HCT116 (cell line): ENCODE measurements around the gene CHMP4B. TPM values are rescaled to one million over a fixed set of nuclear protein-coding genes. Genes with fewer than 3 reads are reported as not detected.

Experiments
- ATAC-seq: fragments of 200-7000 bp; cut with Tn5 transposase; 2 replicates; pipeline ENCODE4 v1.9.1; 2020; ENCODE audit warnings: mild to moderate bottlenecking, moderate library complexity
- BruUV-seq: library from RNA; stranded (reverse); fragments of 400-500 nt; replicated peaks from 2 replicates; lab custom pipeline; 2021; lab: Mats Ljungman, UMichigan
- CTCF ChIA-PET: fragments of 300-600 bp; sonication (Branson Sonifier 250); formaldehyde crosslinking; loops from one replicate; lab custom pipeline; 2021; ENCODE audit warnings: antibody characterized with exemption; lab: Charles Lee
- POLR2A ChIA-PET: fragments of 300-600, 350-600 bp; sonication (Branson Sonifier 250); formaldehyde crosslinking; loops from one replicate; lab custom pipeline; 2021; ENCODE audit warnings: antibody characterized with exemption; lab: Charles Lee
- RAD21 ChIA-PET, 2 experiments: fragments of 300-600 bp; sonication (Branson Sonifier 250); formaldehyde crosslinking; loops; one replicate each; lab custom pipeline; 2023; ENCODE audit warnings: low total read pairs in 2 of 2; ENCODE audit not compliant: uncharacterized antibody in 2 of 2, unreplicated experiment in 2 of 2, low non-redundant PET in 1 of 2; lab: Charles Lee
- DNase-seq: peaks from one replicate; pipeline ENCODE4 v3.0.0-alpha.2; 2010; ENCODE audit warnings: low read depth, low spot score
- H2AFZ ChIP-seq: fragments of 200-600 bp; shearing (Covaris generic), sonication (generic); 2 replicates; pipeline ENCODE4 v1.6.1; 2017; ENCODE audit warnings: low read depth, mixed run types, mixed read lengths, antibody characterized with exemption, low read length; ENCODE audit not compliant: poor library complexity, severe bottlenecking
- H3K27ac ChIP-seq: 2 replicates; pipeline ENCODE4 v1.5.1; 2012; ENCODE audit warnings: low read depth, low read length
- H3K27me3 ChIP-seq: fragments of 200-600 bp; sonication (generic); 2 replicates; pipeline ENCODE4 v1.6.1; 2016; ENCODE audit warnings: mixed run types, low read length, mixed read lengths; ENCODE audit not compliant: insufficient read depth
- H3K36me3 ChIP-seq, 2 experiments: fragments of 200-500 bp in 1 of 2; fragments of 200-600 bp in 1 of 2; sonication (Bioruptor generic) in 1 of 2; sonication (generic) in 1 of 2; 2 replicates each; pipeline versions ENCODE4 v1.5.1 to v1.6.1; 2014 to 2016; ENCODE audit warnings: low read length in 2 of 2, inconsistent platforms in 1 of 2, mixed read lengths in 1 of 2, mixed run types in 1 of 2; ENCODE audit not compliant: insufficient read depth in 2 of 2, control insufficient read depth in 1 of 2
- H3K4me1 ChIP-seq, 2 experiments: fragments of 200-600 bp in 1 of 2; sonication (generic) in 1 of 2; 2 replicates each; pipeline versions ENCODE4 v1.5.1 to v1.6.1; 2012 to 2017; ENCODE audit warnings: low read length in 2 of 2, inconsistent platforms in 1 of 2, mild to moderate bottlenecking in 1 of 2, mixed read lengths in 1 of 2, mixed run types in 1 of 2, moderate library complexity in 1 of 2; ENCODE audit not compliant: insufficient read depth in 2 of 2, control insufficient read depth in 1 of 2
- H3K4me2 ChIP-seq: fragments of 200-600 bp; sonication (generic); 2 replicates; pipeline ENCODE4 v1.6.1; 2017; ENCODE audit warnings: mixed run types, low read length, mixed read lengths
- H3K4me3 ChIP-seq, 2 experiments: fragments of 200-600 bp in 1 of 2; sonication (generic) in 1 of 2; replicated peaks in 1 of 2; 2 replicates each; pipeline ENCODE4 v1.5.1; 2011 to 2016; ENCODE audit warnings: low read length in 2 of 2, control low read depth in 1 of 2, low read depth in 1 of 2, mild to moderate bottlenecking in 1 of 2, mixed read lengths in 1 of 2, mixed run types in 1 of 2
- H3K79me2 ChIP-seq: fragments of 200-600 bp; sonication (generic); 2 replicates; pipeline ENCODE4 v1.6.1; 2017; ENCODE audit warnings: mild to moderate bottlenecking, mixed run types, low read length, moderate library complexity, mixed read lengths; ENCODE audit not compliant: insufficient read depth
- H3K9ac ChIP-seq: fragments of 200-600 bp; sonication (generic); 2 replicates; pipeline ENCODE4 v1.6.1; 2016; ENCODE audit warnings: low read length, mixed read lengths
- H3K9me2 ChIP-seq: fragments of 200-600 bp; sonication (generic), shearing (Covaris generic); 2 replicates; pipeline ENCODE4 v1.6.1; 2017; ENCODE audit warnings: mixed run types, mild to moderate bottlenecking, moderate library complexity; ENCODE audit not compliant: insufficient read depth
- H3K9me3 ChIP-seq, 2 experiments: fragments of 200-500 bp in 1 of 2; fragments of 200-600 bp in 1 of 2; sonication (Bioruptor generic) in 1 of 2; sonication (generic) in 1 of 2; 2 replicates each; pipeline ENCODE4 v1.6.1; 2014 to 2017; ENCODE audit warnings: low read length in 2 of 2, mixed read lengths in 2 of 2, inconsistent platforms in 1 of 2, low read depth in 1 of 2, mild to moderate bottlenecking in 1 of 2, mixed run types in 1 of 2, moderate library complexity in 1 of 2; ENCODE audit not compliant: control insufficient read depth in 1 of 2, insufficient read depth in 1 of 2
- H4K20me1 ChIP-seq: fragments of 200-600 bp; sonication (generic), shearing (Covaris generic); 2 replicates; pipeline ENCODE4 v1.6.1; 2017; ENCODE audit warnings: mixed run types, mild to moderate bottlenecking, moderate library complexity; ENCODE audit not compliant: insufficient read depth
- ELF1 ChIP-seq: IDR thresholded peaks from 2 replicates; pipeline ENCODE4 v1.6.1; 2012; ENCODE audit warnings: low read depth, borderline replicate concordance
- FOSL1 ChIP-seq: IDR thresholded peaks from 2 replicates; pipeline ENCODE4 v1.6.1; 2012; ENCODE audit warnings: low read depth
- JUND ChIP-seq: IDR thresholded peaks from 2 replicates; pipeline ENCODE4 v1.6.1; 2012
- POLR2AphosphoS5 ChIP-seq: IDR thresholded peaks from 2 replicates; pipeline ENCODE4 v1.6.1; 2011; ENCODE audit warnings: mild to moderate bottlenecking, low read depth, low read length, moderate library complexity
- SIN3A ChIP-seq: IDR thresholded peaks from 2 replicates; pipeline ENCODE4 v1.6.1; 2012; ENCODE audit warnings: low read depth
- SP1 ChIP-seq: IDR thresholded peaks from 2 replicates; pipeline ENCODE4 v1.6.1; 2012; ENCODE audit warnings: low read depth
- YY1 ChIP-seq: IDR thresholded peaks from 2 replicates; pipeline ENCODE4 v1.6.1; 2011; ENCODE audit warnings: low read length, low read depth, moderate library complexity, mild to moderate bottlenecking; ENCODE audit not compliant: insufficient replicate concordance; ENCODE audit errors: extremely low read depth
- ZFX ChIP-seq: fragments of 450-650 bp; IDR thresholded peaks from 2 replicates; pipeline ENCODE4 v1.6.1; 2017
- ZNF274 ChIP-seq: fragments of 200-500 bp; sonication (Bioruptor generic); IDR thresholded peaks from 2 replicates; pipeline ENCODE4 v1.6.1; 2014; ENCODE audit warnings: mild to moderate bottlenecking, low read depth, low read length, inconsistent platforms
- intact Hi-C: fragments of 100-400 bp; cut with micrococcal nuclease; formaldehyde crosslinking; loops from 2 replicates; pipeline ENCODE4 v1.10.0; 2022
- total RNA-seq: library from RNA; stranded (reverse); gene quantifications from one replicate; pipeline ENCODE4 v1.2.1, GENCODE V29; 2021; ENCODE audit not compliant: unreplicated experiment

Gene CHMP4B
- total RNA-seq, 1 experiment from 2014 or later, result 56.9 TPM

DNA sequence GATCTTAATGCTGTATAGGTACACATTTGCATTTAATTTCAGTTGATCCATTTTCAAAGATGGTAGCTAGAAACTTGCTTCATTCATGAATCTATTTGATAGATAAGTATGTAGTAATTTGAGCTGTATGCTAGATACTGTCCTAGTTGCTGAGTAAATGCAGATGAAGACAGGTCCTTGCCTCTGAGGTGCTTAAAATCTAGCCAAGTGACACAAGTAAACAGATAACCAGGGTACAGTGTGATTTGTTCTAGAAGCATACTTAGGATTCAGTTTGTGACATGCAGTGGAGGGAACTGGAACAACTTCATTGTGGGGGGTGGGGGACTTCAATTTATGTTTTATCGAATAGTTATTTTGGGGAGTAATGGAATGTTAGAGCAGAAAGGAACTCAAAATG, 9.2 kb downstream of the CHMP4B start:
- ChIA-PET RAD21 (no interaction called here), POLR2A (interaction anchor here (1.4 kb wide), 1 partner anchor 31 kb away, joined by 3 read pairs; no protein-coding TSS in a partner anchor), CTCF (no interaction called here)
- Histone ChIP-seq H3K9me2 (no peaks in the 10 kb centered on the region), H3K27me3 (no peaks in the 10 kb centered on the region), H3K27ac (no peak overlapping the region), H3K9ac (peak overlapping the region; percentile 7; the same call in 1 of the 2 replicates), H3K9me3 (no peaks in the 10 kb centered on the region), H3K79me2 (peaks cover 83% of the 10 kb centered on the region), H3K4me1 (peaks cover 15 to 34% of the 10 kb centered on the region in 2 experiments), H3K36me3 (peaks cover 0 to 4% of the 10 kb centered on the region in 2 experiments; a peak in 2 of 4 replicates), H2AFZ (no peak overlapping the region), H3K4me2 (peak overlapping the region; percentile 47; the same call in 1 of the 2 replicates), H4K20me1 (peaks cover 12% of the 10 kb centered on the region; the same call in 1 of the 2 replicates), H3K4me3 (no peak overlapping the region)
- TF ChIP-seq POLR2AphosphoS5 (no peak), ZNF274 (no peak), SIN3A (no peak), FOSL1 (no peak), SP1 (no peak), ELF1 (no peak), ZFX (no peak)
- DNase-seq, result no peak
- ATAC-seq, result no peak
- no TSS peak for BruUV-seq
- intact Hi-C loops, result no loop called here

DNA sequence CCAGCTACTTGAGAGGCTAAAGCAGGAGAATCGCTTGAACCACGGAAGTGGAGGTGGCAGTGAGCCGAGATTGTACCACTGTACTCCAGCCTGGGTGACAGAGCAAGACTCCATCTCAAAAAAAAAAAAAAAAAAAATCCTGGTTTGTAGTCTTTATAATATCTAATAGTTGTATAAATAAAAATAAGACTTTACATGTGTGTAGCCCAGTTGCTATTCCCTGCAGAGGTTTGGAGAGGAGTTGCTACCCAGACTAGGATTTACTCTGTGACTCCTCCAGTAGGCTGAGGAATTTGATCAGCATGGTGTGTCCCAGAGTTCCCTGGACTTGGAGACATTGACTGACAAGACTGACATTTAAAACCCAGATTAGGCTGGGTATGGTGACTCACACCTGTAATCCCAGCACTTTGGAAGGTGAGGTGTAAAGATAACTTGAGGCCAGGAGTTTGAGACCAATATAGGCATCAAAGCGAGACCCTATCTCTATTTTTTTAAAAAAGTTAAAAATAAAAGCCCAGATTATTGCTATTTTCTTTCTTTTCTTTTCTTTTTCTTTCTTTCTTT, 10.2 kb downstream of the CHMP4B start:
- ATAC-seq, result peak; percentile 80
- POLR2A ChIA-PET, result interaction anchor here (1.4 kb wide), 1 partner anchor 32 kb away, joined by 3 read pairs; no protein-coding TSS in a partner anchor

More for the DNA sequence above, 10.2 kb downstream of the CHMP4B start:
- no peaks in the 10 kb centered on the region for H3K9me3 ChIP-seq
- no peaks in the 10 kb centered on the region; a peak in 1 of 4 replicates for H3K36me3 ChIP-seq
- CTCF ChIA-PET, result no interaction called here
- intact Hi-C loops, result no loop called here
- no peak overlapping the region for H3K4me3 ChIP-seq
- no peak overlapping the region for H3K9ac ChIP-seq
- H3K79me2 ChIP-seq, result peaks cover 82% of the 10 kb centered on the region
- peak; percentile 22 for DNase-seq
- H3K27me3 ChIP-seq, result no peaks in the 10 kb centered on the region
- peaks cover 12% of the 10 kb centered on the region; the same call in 1 of the 2 replicates for H4K20me1 ChIP-seq
- no peaks in the 10 kb centered on the region for H3K9me2 ChIP-seq
- peaks cover 15 to 31% of the 10 kb centered on the region in 2 experiments for H3K4me1 ChIP-seq
- H2AFZ ChIP-seq, result no peak overlapping the region
- TF ChIP-seq JUND (peak; percentile 22; the same call in 1 of the 2 replicates), FOSL1 (0 out of 2 replicates have a peak, but pooled peaks have one; percentile 28), YY1 (no peak)
- BruUV-seq, result no TSS peak
- H3K4me2 ChIP-seq, result peak overlapping the region; percentile 47
- H3K27ac ChIP-seq, result no peak overlapping the region
- RAD21 ChIA-PET, result no interaction called here
